Glutamatergic neuron (in vitro differentiated cells): ENCODE results near the gene PLPP2. TPM values are rescaled to one million over a fixed set of nuclear protein-coding genes. Genes with fewer than 3 reads are reported as not detected.
"Not testable (repeated sequence)": the region's sequence is repeated elsewhere in the genome, so short reads cannot be mapped to it uniquely, and the experiment has no call there.

Experiments
- DNase-seq: peaks from one replicate; pipeline ENCODE4 v3.0.0; 2022
- H3K27ac Mint-ChIP-seq: one replicate; pipeline ENCODE4 v1.8.0; 2020; ENCODE audit warnings: mild to moderate bottlenecking, mixed read lengths, inconsistent platforms; ENCODE audit not compliant: unreplicated experiment
- H3K27me3 Mint-ChIP-seq: one replicate; pipeline ENCODE4 v1.8.0; 2020; ENCODE audit warnings: mild to moderate bottlenecking, moderate library complexity, mixed read lengths, inconsistent platforms; ENCODE audit not compliant: unreplicated experiment
- H3K36me3 Mint-ChIP-seq: one replicate; pipeline ENCODE4 v1.8.0; 2020; ENCODE audit warnings: mild to moderate bottlenecking, mixed read lengths, inconsistent platforms; ENCODE audit not compliant: unreplicated experiment
- H3K4me1 Mint-ChIP-seq: one replicate; pipeline ENCODE4 v1.8.0; 2020; ENCODE audit warnings: mild to moderate bottlenecking, low read depth, mixed read lengths, inconsistent platforms; ENCODE audit not compliant: unreplicated experiment
- H3K4me3 Mint-ChIP-seq: one replicate; pipeline ENCODE4 v1.8.0; 2020; ENCODE audit warnings: mild to moderate bottlenecking, mixed read lengths, inconsistent platforms; ENCODE audit not compliant: unreplicated experiment
- H3K9me3 Mint-ChIP-seq: one replicate; pipeline ENCODE4 v1.8.0; 2020; ENCODE audit warnings: mild to moderate bottlenecking, moderate library complexity, mixed read lengths, inconsistent platforms; ENCODE audit not compliant: unreplicated experiment
- CTCF ChIP-seq: fragments of 200-600 bp; sonication (generic); IDR thresholded peaks from one replicate; pipeline ENCODE4 v1.5.0; 2021; ENCODE audit not compliant: partially characterized antibody, unreplicated experiment
- total RNA-seq: library from RNA; stranded (reverse); fragmentation: NEBNext Ultra II Directional; extraction: Animal tissue kit (Norgen Biotek cat#: 25700); gene quantifications from one replicate; pipeline ENCODE4 v1.2.1, GENCODE V29; 2021; ENCODE audit not compliant: unreplicated experiment

PLPP2 gene
- total RNA-seq, 1 donor from 2014 or later: 0.64 TPM

- no peak for DNase-seq
- H3K4me1 Mint-ChIP-seq: no peaks in the 10 kb centered on the region
- no peaks in the 10 kb centered on the region for H3K9me3 Mint-ChIP-seq
- H3K27ac Mint-ChIP-seq: no peak overlapping the region
- no peaks in the 10 kb centered on the region for H3K36me3 Mint-ChIP-seq
- no peak for TF ChIP-seq CTCF
- no peak overlapping the region for H3K4me3 Mint-ChIP-seq
- no peaks in the 10 kb centered on the region for H3K27me3 Mint-ChIP-seq
Observed at GRCh38 chr19:246551-246950, 44.7 kb downstream of the PLPP2 start.

GRCh38 chr19:245900-246299 lies 45.3 kb downstream of the PLPP2 start:
- H3K27ac Mint-ChIP-seq, H3K9me3 Mint-ChIP-seq, DNase-seq, H3K36me3 Mint-ChIP-seq, H3K27me3 Mint-ChIP-seq, H3K4me3 Mint-ChIP-seq, H3K4me1 Mint-ChIP-seq: not testable (repeated sequence)

- Mint-ChIP-seq H3K27me3 (no peaks in the 10 kb centered on the region), H3K4me3 (no peak overlapping the region), H3K9me3 (no peaks in the 10 kb centered on the region)
Observed at GRCh38 chr19:245457-245856, 45.7 kb downstream of the PLPP2 start.

More at GRCh38 chr19:245457-245856, 45.7 kb downstream of the PLPP2 start:
- DNase-seq: no peak
- Mint-ChIP-seq H3K27ac (no peak overlapping the region), H3K36me3 (no peaks in the 10 kb centered on the region), H3K4me1 (no peaks in the 10 kb centered on the region)
- no peak for TF ChIP-seq CTCF

Other genes starting within 250 kb of the PLPP2 start
- not detected for gene OR4F17, start 184.3 kb downstream of the PLPP2 start, total RNA-seq
- 47.3 TPM for gene MIER2, start 53.4 kb upstream of the PLPP2 start, total RNA-seq
- gene C2CD4C, start 117.7 kb upstream of the PLPP2 start, total RNA-seq: 9.6 TPM
- 343 TPM for gene SHC2, start 169.6 kb upstream of the PLPP2 start, total RNA-seq
- 1.7 TPM for gene MADCAM1, start 205.1 kb upstream of the PLPP2 start, total RNA-seq
- 20.0 TPM for gene TPGS1, start 216.1 kb upstream of the PLPP2 start, total RNA-seq
- gene CDC34, start 240.4 kb upstream of the PLPP2 start, total RNA-seq: 136 TPM